LNCaP clone FGC (cell line): Measurements from ENCODE around the gene MED31.
A peak's percentile ranks its signal among the peaks of the same experiment; 100 is the strongest.

Experiments
- DNase-seq: peaks from one replicate; pipeline ENCODE4 v3.0.0-alpha.2; 2011; ENCODE audit warnings: low read depth
- H3K4me3 ChIP-seq: 2 replicates; pipeline ENCODE4 v1.5.1; 2011; ENCODE audit warnings: mild to moderate bottlenecking, low read depth, low read length, control low read depth
- TF ChIP-seq, protein P1 (sequence below): IDR thresholded peaks from 2 replicates; pipeline ENCODE4 v1.5.1; 2012; ENCODE audit warnings: mild to moderate bottlenecking; ENCODE audit not compliant: control insufficient read depth, insufficient read depth; ENCODE audit errors: extremely low read depth

Gene MED31

DNA sequence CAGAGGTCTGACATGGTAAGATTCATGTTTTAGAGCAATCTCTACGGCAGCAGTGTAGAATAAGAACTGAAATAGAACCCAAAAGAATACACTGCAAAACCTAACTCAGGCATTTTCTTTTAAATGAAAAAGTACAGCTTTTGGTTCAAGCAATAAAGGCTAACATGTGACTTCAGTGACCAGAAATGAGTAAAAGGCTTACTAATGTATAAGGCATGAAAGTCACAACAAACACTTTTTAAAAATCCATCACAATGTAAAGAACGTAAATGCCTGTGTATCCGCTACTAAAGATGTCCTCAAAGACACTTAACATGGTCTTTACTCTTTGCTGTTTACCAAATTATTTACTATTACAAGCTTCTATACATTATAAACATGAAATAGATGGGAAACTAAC, 27.5 kb downstream of the MED31 start:
- TF ChIP-seq, protein P1, sequence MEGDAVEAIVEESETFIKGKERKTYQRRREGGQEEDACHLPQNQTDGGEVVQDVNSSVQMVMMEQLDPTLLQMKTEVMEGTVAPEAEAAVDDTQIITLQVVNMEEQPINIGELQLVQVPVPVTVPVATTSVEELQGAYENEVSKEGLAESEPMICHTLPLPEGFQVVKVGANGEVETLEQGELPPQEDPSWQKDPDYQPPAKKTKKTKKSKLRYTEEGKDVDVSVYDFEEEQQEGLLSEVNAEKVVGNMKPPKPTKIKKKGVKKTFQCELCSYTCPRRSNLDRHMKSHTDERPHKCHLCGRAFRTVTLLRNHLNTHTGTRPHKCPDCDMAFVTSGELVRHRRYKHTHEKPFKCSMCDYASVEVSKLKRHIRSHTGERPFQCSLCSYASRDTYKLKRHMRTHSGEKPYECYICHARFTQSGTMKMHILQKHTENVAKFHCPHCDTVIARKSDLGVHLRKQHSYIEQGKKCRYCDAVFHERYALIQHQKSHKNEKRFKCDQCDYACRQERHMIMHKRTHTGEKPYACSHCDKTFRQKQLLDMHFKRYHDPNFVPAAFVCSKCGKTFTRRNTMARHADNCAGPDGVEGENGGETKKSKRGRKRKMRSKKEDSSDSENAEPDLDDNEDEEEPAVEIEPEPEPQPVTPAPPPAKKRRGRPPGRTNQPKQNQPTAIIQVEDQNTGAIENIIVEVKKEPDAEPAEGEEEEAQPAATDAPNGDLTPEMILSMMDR = no peak
- DNase-seq = no peak

DNA sequence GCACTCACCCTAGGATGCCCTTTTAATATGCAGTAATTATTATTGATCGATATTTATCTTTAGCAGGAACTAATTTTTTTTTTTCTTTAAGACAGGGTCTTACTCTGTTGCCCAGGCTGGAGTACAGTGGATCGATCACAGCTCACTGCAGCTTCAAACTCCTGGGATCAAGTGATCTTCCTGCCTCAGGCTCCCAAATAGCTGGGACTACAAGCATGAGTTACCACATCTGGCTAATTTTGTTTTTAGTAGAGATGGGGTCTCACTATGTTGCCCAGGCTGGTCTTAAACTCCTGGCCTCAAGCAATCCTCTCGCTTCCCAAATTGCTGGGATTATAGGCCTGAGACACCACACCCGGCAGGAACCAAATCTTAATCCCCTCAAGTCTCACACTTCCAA, 40.2 kb downstream of the MED31 start:
- TF ChIP-seq, protein P1 = no peak
- no peak overlapping the region for H3K4me3 ChIP-seq
- no peak for DNase-seq

More for the DNA sequence above, 27.5 kb downstream of the MED31 start:
- no peak overlapping the region for H3K4me3 ChIP-seq

DNA sequence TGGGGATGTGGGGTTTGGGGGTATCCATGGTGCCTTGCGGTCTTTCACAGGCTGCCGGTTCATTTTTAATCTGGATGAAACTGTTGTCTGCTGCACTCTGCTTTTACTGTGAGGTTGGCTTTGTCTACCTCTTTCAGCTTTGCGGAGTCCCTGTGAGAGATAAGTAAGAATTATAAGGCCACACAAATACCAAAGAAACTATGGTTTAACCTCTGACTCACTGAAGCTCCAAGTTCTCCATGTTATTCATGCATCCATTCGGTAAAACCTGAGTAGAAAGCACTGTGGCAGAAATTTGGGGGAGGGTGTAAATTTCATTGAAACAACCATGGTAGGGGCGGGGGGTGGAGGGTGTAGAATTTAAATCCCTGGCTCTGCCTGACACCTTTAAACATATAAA, 41.4 kb downstream of the MED31 start:
- no peak overlapping the region for H3K4me3 ChIP-seq
- DNase-seq = no peak
- TF ChIP-seq, protein P1 = no peak

DNA sequence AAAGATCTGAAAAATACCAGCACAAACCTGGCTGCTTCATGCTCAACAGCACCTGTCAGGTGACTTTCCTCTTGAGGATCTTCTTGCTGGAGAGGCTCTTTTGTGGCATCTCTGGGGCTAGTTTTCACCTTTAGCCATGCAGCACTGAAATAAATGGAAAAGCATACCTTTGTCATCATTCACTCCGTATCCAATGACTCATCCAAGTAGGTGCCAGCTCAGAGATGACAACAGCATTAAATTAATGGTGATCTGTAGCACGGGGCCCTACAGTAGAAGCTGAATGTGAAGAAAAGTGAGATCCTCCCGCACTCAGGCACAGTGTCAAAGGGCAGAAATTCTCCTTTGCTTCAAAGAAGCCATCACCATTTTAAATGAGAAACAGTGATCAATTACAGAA, 43.1 kb downstream of the MED31 start:
- TF ChIP-seq, protein P1 = no peak
- no peak for DNase-seq
- H3K4me3 ChIP-seq = no peak overlapping the region

DNA sequence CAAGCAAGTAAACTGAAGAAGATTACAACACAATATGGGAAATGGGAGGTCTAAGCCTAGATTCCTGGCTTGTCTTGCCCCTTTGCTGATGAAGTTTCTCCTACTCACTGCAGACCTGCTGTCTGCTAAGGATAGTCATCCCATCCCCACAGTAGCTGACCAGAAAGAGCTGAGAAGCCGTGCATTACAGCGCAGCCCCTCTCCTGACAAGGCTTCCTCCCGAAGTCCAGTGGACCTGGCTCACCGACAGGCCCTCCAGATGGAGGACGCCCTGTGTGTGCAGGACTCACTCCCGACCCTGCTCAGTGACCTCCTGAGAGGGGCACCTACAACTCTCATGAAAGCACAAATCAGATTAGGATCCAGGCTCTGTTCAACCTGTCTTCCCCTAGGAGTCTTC, 46.3 kb downstream of the MED31 start:
- no peak for DNase-seq
- no peak overlapping the region for H3K4me3 ChIP-seq
- TF ChIP-seq, protein P1 = no peak

DNA sequence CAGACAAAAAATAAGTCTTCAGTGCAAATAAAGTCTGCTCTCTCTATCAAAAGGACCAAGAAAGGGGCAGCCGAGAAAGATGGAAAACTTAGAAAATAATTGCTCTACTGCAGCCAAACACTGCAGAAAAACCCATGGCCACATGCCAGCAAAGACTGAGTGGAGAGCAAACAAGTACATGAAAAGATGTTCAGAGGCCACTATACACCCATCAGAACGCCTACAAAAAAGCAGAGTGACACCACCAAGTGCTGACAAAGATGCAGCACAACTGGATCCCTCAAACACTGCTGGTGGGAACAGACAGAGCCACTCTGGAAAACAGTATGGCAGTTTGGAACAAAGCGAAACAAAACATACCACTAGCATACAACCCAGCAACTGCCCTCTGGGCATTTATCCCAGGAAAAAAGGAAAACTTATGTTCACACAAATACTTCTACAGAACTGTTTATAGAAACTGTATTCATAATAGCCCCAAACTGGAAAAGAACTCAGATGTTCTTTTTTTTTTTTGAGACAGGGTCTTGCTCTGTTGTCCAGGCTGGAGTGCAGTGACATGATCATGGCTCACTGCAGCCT, 47.6 kb downstream of the MED31 start:
- TF ChIP-seq, protein P1 = peak; percentile 28; the same call in 1 of the 2 replicates
- H3K4me3 ChIP-seq = no peak overlapping the region
- no peak for DNase-seq

DNA sequence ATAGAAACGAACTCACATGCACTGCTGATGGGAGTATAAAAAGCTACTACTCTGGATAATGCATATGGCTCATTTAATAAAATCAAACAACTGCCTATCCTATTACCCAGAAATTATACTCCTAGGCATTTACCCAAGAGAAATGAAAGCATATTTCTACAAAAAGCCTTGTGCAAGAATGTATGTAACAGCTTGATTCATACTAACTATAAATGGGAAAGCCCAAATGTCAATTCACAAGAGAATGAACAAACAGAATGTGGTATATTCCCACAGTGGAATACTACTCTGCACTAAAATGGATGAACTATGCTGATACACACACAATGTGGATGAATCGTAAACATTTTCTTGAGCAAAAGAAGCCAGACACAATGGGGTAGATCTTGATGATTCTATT, 49.3 kb downstream of the MED31 start:
- no peak overlapping the region for H3K4me3 ChIP-seq
- TF ChIP-seq, protein P1 = no peak
- DNase-seq = no peak
